Large intestine (tissue), 3 donors: ENCODE measurements around the gene MOB3B. TPM values are rescaled to one million over a fixed set of nuclear protein-coding genes. Genes with fewer than 3 reads are reported as not detected.
"Not testable (repeated sequence)": the region's sequence is repeated elsewhere in the genome, so short reads cannot be mapped to it uniquely, and the experiment has no call there.

Source experiments
- DNase-seq, 2 donors: peaks; one replicate each; pipeline versions ENCODE4 v3.0.0 to v3.0.0-alpha.2; 2013
- H3K27ac ChIP-seq: one replicate; pipeline ENCODE4 v1.5.1; 2013; ENCODE audit warnings: low read length
- H3K27me3 ChIP-seq: 2 replicates; pipeline ENCODE4 v1.6.1; 2013; ENCODE audit warnings: low read length; ENCODE audit not compliant: control insufficient read depth, insufficient read depth
- H3K36me3 ChIP-seq: 2 replicates; pipeline ENCODE4 v1.6.1; 2013; ENCODE audit warnings: low read length; ENCODE audit not compliant: control insufficient read depth, insufficient read depth
- H3K4me1 ChIP-seq: one replicate; pipeline ENCODE4 v1.6.1; 2013; ENCODE audit warnings: low read length; ENCODE audit not compliant: control insufficient read depth, insufficient read depth
- H3K4me3 ChIP-seq: one replicate; pipeline ENCODE4 v1.5.1; 2013; ENCODE audit warnings: low read length
- H3K9me3 ChIP-seq: one replicate; pipeline ENCODE4 v1.6.1; 2013; ENCODE audit warnings: mild to moderate bottlenecking, low read depth, low read length, moderate library complexity; ENCODE audit not compliant: control insufficient read depth
- WGBS: methylation state at CpG from one replicate; pipeline ENCODE4 v1.1.5; 2013; ENCODE audit warnings: low lambda C conversion rate; ENCODE audit not compliant: insufficient coverage; 5-methylcytosine and 5-hydroxymethylcytosine counted together
- polyA plus RNA-seq: library from polyadenylated mRNA; unstranded; fragments of 120-200 nt; gene quantifications from one replicate; pipeline ENCODE4 v1.2.1, GENCODE V29; 2013

Gene MOB3B
- polyA plus RNA-seq, 1 donor: 34.7 TPM

DNA sequence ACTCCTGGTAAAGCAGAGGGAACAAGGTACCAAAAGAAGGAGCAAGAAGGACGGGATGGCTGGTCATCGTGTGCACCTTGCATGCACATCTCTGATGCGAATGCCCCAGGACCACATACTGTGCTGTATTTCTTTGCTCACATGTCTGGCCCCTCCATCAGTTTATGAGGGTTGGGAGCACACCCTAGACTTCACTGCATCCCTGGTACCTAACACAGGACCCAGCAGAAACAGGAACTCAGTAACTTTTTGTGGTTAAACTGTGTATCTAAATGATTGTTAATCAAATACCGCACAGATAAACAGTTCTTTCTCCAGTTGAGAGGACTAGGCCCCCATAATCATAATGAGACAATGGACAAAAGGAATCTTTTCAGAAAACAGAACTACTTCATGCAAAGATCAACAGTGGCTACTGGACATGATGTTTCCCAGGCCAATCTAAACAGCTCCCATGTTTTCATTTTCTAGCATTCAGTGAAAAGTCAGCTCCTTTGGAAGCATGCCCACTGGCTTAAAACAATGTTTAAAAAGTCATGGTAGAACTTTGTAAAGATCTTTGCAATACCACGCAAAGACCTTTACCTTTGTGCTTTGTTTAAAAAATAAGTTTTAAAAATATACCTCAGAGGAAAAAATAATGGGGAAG, 61.0 kb downstream of the MOB3B start:
- H3K27me3 ChIP-seq: no peaks in the 10 kb centered on the region
- DNase-seq: no peak
- H3K4me1 ChIP-seq: peaks cover 39% of the 10 kb centered on the region
- no peak overlapping the region for H3K27ac ChIP-seq
- H3K36me3 ChIP-seq: peaks cover 6% of the 10 kb centered on the region
- 89% methylated on average over 1 of the region's 5 CpGs for WGBS
- H3K9me3 ChIP-seq: peaks cover 2% of the 10 kb centered on the region
- H3K4me3 ChIP-seq: no peak overlapping the region

DNA sequence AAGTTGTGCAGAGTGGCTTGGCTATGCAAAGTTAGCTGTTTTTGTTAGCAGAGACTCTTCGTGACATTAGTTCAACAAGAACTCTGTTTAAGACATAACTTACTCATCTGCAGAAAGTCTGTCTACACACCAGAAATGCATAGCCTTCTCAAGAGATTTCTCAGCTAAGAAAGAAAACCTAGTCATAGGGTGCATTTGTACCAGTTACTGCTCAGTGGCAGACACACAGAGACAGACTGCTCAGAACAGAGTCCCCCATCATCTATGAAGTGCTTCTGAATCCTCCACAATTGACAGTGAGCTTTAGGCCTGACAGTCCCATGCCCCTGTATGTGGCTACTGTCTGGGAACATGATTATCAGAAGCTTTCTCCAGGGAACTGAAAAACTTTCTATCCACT, 61.6 kb downstream of the MOB3B start:
- WGBS: no CpG with 5 or more reads among the region's 1 CpG
- Histone ChIP-seq H3K27ac (no peak overlapping the region), H3K4me3 (no peak overlapping the region), H3K4me1 (peaks cover 39% of the 10 kb centered on the region), H3K9me3 (peaks cover 2% of the 10 kb centered on the region), H3K36me3 (peaks cover 6% of the 10 kb centered on the region), H3K27me3 (no peaks in the 10 kb centered on the region)
- DNase-seq: no peak

DNA sequence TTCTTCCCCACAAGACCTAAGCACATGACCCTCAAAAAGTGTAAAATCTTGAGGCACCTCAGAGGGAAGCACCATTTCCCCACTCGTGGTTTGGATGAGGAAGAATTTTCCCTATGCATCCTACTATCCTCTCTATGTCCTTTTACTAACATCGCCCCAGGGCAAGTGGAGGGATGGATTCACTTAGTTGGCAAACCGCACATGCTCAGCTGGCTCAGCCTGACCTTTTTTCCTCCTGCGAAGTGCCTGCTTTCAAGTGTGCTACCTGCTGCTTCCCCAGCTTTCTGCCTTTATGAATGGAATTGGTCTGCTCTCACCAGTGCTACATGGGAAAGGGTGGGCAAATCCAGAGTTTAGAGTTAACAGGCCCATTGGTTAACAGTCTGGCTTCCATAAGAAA, 62.1 kb downstream of the MOB3B start:
- H3K36me3 ChIP-seq: peaks cover 6% of the 10 kb centered on the region
- H3K4me3 ChIP-seq: no peak overlapping the region
- peaks cover 40% of the 10 kb centered on the region for H3K4me1 ChIP-seq
- no CpG with 5 or more reads among the region's 4 CpGs for WGBS
- H3K27ac ChIP-seq: no peak overlapping the region
- H3K9me3 ChIP-seq: peaks cover 2% of the 10 kb centered on the region
- H3K27me3 ChIP-seq: no peaks in the 10 kb centered on the region
- no peak for DNase-seq

DNA sequence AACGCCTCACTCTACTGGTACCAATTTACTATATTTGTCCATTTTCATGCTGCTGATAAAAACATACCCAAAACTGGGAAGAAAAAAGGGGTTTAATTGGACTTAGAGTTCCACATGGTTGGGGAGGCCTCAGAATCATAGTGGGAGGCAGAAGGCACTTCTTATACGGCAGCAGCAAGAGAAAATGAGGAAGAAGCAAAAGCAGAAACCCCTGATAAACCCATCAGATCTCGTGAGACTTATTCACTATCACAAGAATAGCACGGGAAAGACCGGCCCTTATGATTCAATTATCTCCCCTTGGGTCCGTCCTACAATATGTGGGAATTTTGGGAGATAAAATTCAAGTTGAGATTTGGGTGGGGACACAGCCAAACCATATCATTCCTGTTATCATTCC, 63.1 kb downstream of the MOB3B start:
- H3K9me3 ChIP-seq, H3K27ac ChIP-seq, H3K4me3 ChIP-seq, DNase-seq, H3K27me3 ChIP-seq, H3K36me3 ChIP-seq: not testable (repeated sequence)
- peaks cover 39% of the 10 kb centered on the region for H3K4me1 ChIP-seq
- 95% methylated on average over 4 of the region's 6 CpGs for WGBS

DNA sequence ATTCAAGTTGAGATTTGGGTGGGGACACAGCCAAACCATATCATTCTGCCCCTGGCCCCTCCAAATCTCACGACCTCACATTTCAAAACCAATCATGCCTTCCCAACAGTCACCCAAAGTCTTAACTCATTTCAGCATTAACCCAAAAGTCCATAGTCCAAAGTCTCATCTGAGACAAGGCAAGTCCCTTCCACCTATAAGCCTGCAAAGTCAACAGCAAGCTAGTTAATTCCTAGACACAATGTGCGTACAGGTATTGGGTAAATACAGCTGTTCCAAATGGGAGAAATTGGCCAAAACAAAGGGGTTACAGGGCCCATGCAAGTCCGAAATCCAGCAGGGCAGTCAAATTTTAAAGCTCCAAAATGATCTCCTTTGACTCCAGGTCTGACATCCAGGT, 64.7 kb downstream of the MOB3B start:
- 80% methylated on average over 1 of the region's 3 CpGs for WGBS
- Histone ChIP-seq H3K4me1 (peaks cover 52% of the 10 kb centered on the region), H3K27ac (peak overlapping the region; percentile 85)
- not testable (repeated sequence) for H3K4me3 ChIP-seq, H3K9me3 ChIP-seq, H3K36me3 ChIP-seq, H3K27me3 ChIP-seq
- peak in 1 of 2 donors; percentile 58 for DNase-seq

DNA sequence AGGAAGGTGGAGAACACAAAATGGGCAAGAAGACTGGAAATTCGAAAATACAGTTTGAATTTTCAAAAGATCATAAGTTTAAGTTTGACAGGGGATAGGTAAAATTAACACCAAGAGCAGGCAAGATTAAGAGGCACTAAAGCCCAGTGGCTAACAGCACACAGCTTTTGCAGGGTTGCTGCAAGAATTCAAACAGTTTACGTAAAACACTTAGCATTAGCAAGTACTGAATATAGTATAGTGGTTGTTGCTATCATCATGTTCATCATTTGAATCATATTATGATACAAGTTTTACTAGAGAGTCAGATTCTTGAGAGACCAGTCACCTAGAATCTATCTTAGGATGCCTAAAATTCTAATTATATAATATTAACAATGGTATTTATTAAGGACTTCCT, 66.8 kb downstream of the MOB3B start:
- no peaks in the 10 kb centered on the region for H3K27me3 ChIP-seq
- peaks cover 58% of the 10 kb centered on the region for H3K4me1 ChIP-seq
- H3K27ac ChIP-seq: peak overlapping the region; percentile 85
- WGBS: no CpG with 5 or more reads among the region's 2 CpGs
- H3K4me3 ChIP-seq: no peak overlapping the region
- peaks cover 2% of the 10 kb centered on the region for H3K9me3 ChIP-seq
- DNase-seq: no peak
- H3K36me3 ChIP-seq: no peaks in the 10 kb centered on the region

DNA sequence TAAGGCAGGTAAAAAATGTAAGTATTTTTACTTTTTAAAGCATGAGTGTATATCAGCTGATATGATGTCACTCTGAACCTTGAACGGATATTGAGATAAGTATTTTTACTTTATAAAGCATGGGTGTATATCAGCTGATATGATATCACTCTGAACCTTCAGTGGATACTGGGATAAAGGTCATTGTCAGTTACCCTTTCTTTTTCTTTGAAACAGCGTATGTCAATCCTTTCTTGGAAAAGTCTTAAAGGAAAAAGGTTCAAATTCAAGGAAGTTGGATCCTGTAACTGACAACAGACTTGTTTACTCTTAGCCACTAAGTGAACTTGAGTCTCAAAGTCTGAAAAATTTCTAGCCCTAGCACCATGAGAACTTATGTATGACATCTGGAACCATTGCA, 67.2 kb downstream of the MOB3B start:
- WGBS: no CpG with 5 or more reads among the region's 2 CpGs
- Histone ChIP-seq H3K36me3 (no peaks in the 10 kb centered on the region), H3K27me3 (no peaks in the 10 kb centered on the region), H3K4me1 (peaks cover 62% of the 10 kb centered on the region), H3K4me3 (no peak overlapping the region), H3K27ac (peak overlapping the region; percentile 85), H3K9me3 (peaks cover 2% of the 10 kb centered on the region)
- DNase-seq: peak; percentile 80 to 92

DNA sequence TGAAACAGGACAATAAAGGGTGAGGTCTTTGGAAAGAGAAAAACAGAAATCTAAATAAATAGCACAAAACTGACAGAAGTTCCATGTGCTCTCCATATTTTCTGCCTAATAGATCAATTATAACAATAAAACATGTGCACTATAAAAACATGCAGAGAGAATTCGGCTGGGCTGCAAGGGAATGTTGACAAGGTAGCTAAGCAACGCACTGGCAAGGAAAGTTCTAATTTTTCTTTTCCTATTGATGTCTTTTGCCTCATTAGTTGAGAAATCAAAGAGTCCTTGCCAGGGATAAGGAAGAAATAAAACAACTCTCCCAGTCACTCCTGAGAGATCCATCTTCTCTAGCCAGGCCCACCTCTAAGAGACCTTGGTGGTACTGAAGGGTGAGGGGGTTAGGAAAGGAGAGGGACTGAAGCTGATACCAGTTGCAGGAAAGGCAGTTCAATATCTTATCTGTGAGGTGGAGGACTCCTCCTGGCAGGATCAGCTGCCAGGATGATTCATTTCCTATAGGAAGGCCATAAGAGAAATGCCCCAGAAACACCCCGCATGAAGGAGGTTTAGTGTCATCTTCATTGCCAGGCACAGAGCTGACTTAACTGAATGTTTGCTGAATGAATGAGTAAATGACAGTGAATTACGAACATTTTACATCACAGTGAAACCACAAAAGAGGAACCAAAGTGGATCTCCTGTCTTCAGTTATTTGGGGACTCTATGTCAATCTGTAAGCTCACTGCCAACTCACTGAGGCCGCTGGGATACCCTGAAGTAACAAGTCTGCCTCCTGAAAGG, 69.2 kb downstream of the MOB3B start:
- H3K9me3 ChIP-seq: no peaks in the 10 kb centered on the region
- no CpG with 5 or more reads among the region's 5 CpGs for WGBS
- H3K27ac ChIP-seq: peak overlapping the region; percentile 64
- H3K27me3 ChIP-seq: no peaks in the 10 kb centered on the region
- peaks cover 5% of the 10 kb centered on the region for H3K36me3 ChIP-seq
- H3K4me3 ChIP-seq: no peak overlapping the region
- peak; percentile 41 to 55 for DNase-seq
- H3K4me1 ChIP-seq: peaks cover 71% of the 10 kb centered on the region

DNA sequence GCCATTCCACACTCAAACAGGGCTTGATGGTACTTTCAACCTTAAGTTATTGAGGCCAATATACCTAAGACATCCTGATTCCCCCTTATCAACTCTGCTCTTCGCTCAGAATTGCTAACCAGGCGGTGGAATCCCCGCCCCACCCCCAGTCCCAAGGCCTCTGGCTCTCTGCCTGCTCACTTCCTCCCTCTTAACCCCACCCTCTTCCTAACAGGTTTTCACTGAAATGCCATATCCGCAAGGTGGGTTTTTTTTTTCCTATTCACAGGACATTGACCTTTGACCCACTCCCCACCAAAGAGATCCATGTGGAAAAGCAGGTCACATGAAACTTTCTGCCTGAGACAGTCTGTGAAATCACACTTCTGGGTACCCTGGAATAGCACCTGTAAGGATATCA, 72.2 kb downstream of the MOB3B start:
- Histone ChIP-seq H3K4me3 (no peak overlapping the region), H3K4me1 (peaks cover 49% of the 10 kb centered on the region), H3K36me3 (peaks cover 20% of the 10 kb centered on the region), H3K27me3 (no peaks in the 10 kb centered on the region), H3K9me3 (no peaks in the 10 kb centered on the region), H3K27ac (peak overlapping the region; percentile 89)
- WGBS: no CpG with 5 or more reads among the region's 4 CpGs
- peak; percentile 92 to 98 for DNase-seq

DNA sequence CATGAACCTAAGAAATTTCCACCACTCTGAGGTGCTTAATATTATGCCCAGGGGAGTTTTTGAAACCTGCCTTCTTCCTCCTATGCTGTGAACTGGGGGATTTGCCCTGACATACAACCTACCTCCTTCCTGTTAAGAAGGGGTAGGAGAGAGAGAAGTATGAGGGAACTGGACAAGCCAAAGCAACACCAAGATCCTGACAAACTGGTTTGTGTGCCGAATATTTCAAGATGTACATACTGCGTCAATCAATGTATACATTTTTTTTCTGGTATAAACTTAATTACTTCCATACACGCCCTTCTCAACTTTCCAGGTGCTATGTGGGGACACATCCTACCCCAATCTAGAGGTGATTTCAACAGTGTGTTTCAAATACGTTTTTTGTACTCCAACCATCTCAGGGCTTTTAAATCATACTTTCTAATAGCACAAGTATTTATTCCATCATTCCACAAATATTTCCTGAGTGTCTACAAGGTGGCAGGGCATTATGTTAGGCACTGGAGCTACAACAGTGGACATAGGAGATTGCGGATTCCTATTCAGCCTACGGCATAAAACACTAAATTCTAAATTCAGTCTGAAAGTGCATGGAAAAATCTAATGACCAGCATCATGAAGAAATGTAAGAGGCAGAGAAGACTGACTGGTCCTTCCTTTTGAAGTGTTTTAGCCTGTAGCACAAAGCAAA, 75.6 kb downstream of the MOB3B start:
- WGBS: 80% methylated on average over 1 of the region's 6 CpGs
- Histone ChIP-seq H3K36me3 (peaks cover 20% of the 10 kb centered on the region), H3K9me3 (no peaks in the 10 kb centered on the region), H3K4me3 (no peak overlapping the region), H3K4me1 (peaks cover 31% of the 10 kb centered on the region), H3K27ac (no peak overlapping the region), H3K27me3 (no peaks in the 10 kb centered on the region)
- DNase-seq: no peak
